A673 (cell line): ENCODE data around the gene ENPP1.

Source experiments
- CTCF ChIP-seq: fragments of 300-800, 200-600 bp; sonication (generic); conservative IDR thresholded peaks from 2 replicates; pipeline ENCODE4 v1.5.1; 2017; ENCODE audit warnings: low read depth, mild to moderate bottlenecking, antibody characterized with exemption, low read length, moderate library complexity, mixed read lengths
- EZH2 ChIP-seq: fragments of 200-600 bp; sonication (generic); IDR thresholded peaks from 2 replicates; pipeline ENCODE4 v1.6.1; 2017; ENCODE audit warnings: borderline replicate concordance, low read depth, mild to moderate bottlenecking, mixed read lengths, antibody characterized with exemption, low read length; ENCODE audit not compliant: poor library complexity, severe bottlenecking

DNA sequence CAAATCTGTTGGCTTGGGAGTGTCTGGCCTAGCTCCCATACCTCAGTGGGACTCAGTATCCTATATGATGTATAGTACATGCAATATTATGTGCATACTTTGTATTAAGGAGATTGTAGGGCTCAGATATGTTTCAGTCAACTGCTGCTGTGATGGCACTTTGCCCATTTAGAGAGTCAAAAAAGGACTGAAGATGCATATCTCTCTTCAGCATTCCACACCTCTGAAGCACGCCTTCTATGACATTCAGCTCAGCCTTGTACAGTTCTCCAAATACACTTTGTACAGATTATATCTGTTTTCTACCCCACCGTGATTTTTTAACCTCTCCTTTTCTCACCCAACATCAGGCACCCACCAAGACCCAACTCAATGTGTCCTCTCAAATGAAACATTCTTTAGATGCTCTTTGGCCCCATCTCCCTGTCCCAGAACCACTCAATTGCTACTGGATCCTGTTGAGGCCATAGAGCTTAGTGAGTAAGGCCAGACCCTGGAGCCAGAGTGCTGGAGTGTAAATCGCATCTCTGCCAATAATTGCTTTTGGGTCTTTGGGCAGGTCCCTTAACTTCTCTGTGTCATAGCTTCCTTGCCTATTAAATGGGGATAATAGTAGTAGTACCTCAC, 15.6 kb downstream of the ENPP1 start:
- TF ChIP-seq CTCF (no peak), EZH2 (no peak)
